GM10266 (cell line): ENCODE results near the gene CCDC187.
"Not testable (repeated sequence)": the region's sequence is repeated elsewhere in the genome, so short reads cannot be mapped to it uniquely, and the experiment has no call there.

Source experiments
- DNase-seq: peaks from one replicate; pipeline ENCODE4 v3.0.0; 2012; ENCODE audit errors: extremely low spot score
- TF ChIP-seq, protein P1 (sequence below): IDR thresholded peaks from 2 replicates; pipeline ENCODE4 v1.5.1; 2012; ENCODE audit warnings: mild to moderate bottlenecking, low read depth; ENCODE audit not compliant: control insufficient read depth, insufficient read depth; ENCODE audit errors: missing control alignments

Gene CCDC187

DNA sequence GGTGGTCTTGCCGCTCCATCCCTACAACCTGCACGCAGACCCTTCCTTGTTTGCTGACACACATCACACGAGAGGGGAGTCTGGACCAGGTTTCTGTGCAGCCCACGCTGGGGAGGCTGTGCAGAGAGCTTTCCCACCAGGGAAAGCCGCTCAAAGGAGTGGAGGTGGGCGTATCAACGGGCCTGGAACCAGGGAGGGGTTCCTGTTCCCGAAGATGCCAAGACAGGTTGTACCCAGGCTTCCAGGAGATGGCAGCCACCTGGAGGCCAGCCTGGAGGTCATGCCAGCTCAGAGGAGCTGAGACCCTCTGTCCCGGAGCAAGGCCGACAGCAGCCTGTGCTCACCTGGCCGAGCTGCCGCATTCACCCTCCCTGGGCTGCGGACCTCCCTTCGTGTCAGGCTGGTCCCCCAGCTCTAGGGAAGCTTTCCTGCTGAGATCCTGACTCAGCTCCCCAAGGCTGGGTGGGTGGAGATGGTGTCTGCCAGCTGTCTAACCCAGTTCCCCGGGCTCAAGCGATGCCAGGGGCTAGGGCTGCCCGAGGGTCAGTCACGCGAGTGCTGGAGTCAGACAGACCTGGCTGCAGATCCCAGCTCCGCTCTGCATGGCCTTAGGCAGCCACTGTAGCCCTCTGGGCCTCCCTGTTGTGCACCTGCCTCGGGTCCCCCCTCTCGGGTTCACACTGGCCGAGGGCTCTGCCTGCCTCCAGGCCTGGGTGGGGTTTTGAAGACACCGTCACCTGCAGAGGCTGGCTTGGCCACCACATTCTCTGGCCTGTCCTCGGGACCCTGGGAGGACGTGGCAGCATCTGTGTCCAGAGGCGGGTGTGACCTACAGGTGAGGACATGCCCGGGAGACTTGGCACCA is 29.7 kb downstream of the CCDC187 start:
- TF ChIP-seq, protein P1, sequence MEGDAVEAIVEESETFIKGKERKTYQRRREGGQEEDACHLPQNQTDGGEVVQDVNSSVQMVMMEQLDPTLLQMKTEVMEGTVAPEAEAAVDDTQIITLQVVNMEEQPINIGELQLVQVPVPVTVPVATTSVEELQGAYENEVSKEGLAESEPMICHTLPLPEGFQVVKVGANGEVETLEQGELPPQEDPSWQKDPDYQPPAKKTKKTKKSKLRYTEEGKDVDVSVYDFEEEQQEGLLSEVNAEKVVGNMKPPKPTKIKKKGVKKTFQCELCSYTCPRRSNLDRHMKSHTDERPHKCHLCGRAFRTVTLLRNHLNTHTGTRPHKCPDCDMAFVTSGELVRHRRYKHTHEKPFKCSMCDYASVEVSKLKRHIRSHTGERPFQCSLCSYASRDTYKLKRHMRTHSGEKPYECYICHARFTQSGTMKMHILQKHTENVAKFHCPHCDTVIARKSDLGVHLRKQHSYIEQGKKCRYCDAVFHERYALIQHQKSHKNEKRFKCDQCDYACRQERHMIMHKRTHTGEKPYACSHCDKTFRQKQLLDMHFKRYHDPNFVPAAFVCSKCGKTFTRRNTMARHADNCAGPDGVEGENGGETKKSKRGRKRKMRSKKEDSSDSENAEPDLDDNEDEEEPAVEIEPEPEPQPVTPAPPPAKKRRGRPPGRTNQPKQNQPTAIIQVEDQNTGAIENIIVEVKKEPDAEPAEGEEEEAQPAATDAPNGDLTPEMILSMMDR, result no peak
- no peak for DNase-seq

DNA sequence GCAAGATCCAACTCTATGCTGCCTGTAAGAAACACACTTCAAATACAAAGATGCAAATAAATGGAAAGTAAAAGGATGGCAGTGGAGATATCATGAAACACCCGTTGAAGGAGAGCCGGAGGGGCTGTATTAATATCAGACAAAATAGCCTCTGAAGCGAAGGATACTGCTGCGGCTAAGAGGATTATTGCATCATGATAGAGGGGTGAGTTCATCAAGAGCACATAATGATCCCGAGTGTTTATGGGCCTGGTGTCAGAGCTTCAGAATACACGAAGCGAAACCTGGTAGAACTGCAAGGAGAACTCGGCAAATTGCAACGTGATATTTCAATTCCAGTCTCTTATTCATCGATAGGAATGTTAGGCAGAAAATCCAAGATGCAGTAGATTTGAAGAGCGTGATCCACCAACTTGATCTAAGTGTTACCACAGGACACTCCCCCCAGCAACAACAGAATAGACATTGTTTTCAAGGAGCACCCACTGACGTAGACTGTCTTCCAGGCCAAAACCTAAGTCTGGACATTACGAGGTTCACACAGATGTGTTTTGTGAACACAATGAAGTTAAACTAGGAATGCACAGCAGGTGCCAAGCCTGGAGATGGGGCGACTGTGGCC is 30.5 kb downstream of the CCDC187 start:
- DNase-seq, result no peak
- TF ChIP-seq, protein P1, result no peak

DNA sequence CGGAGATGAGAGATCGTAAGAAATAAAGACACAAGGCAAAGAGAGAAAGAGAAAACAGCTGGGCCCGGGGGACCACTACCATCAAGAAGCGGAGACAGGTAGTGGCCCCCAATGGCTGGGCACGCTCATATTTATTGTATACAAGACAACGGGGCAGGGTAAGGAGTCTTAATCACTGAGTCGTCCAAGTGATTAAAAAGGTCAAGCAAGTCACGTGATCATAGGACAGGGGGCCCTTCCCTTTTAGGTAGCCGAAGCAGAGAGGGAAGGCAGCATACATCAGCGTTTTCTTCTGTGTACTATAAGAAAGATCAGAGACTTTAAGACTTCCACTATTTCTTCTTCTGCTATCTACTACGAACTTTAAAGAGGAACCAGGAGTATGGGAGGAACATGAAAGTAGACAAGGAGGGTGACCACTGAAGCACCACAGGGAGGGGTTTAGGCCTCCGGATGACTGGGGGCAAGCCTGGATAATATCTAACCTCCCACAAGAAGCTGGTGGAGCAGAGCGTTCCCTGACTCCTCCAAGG is 33.7 kb downstream of the CCDC187 start:
- TF ChIP-seq, protein P1, result no peak
- no peak for DNase-seq

DNA sequence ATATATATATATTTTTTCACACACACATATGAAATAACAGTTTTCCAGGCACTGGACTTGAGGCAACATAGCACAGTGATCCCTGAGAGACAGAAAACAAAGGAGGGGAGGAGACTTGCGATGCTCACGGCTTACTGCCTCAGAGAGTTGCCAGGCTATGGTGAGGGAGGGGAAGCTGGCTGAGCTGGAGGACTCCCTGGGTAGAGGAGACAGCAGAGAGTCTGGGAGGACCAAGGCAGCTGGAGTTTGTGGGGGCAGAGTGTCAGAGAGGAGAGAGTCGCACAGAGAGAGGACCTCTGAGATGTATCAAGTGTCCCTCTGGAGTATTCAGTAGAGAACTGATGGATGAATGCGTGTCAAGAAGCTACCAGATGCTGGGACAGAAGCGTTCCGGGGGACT is 35.2 kb downstream of the CCDC187 start:
- TF ChIP-seq, protein P1, result no peak
- DNase-seq, result no peak

DNA sequence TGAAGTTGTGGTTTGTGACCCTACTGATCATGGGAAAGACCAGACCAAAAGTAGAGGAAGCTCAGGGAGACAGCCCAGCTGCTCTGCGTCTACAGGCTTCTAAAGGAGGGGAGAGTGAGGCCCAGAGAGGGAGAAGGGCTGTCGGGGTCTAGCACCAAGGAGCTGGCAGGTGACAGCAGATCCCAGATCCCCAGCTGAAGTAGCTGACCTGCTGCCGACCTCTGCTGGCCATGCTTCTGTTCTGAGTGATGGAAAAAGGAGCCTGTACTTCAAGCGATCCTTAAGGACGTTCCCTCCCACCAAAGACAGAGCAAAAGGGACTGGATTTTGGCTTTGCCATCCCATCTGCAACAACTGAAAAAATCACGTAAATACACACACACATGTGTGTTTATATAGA is 35.6 kb downstream of the CCDC187 start:
- no peak for DNase-seq
- TF ChIP-seq, protein P1, result peak; percentile 10

DNA sequence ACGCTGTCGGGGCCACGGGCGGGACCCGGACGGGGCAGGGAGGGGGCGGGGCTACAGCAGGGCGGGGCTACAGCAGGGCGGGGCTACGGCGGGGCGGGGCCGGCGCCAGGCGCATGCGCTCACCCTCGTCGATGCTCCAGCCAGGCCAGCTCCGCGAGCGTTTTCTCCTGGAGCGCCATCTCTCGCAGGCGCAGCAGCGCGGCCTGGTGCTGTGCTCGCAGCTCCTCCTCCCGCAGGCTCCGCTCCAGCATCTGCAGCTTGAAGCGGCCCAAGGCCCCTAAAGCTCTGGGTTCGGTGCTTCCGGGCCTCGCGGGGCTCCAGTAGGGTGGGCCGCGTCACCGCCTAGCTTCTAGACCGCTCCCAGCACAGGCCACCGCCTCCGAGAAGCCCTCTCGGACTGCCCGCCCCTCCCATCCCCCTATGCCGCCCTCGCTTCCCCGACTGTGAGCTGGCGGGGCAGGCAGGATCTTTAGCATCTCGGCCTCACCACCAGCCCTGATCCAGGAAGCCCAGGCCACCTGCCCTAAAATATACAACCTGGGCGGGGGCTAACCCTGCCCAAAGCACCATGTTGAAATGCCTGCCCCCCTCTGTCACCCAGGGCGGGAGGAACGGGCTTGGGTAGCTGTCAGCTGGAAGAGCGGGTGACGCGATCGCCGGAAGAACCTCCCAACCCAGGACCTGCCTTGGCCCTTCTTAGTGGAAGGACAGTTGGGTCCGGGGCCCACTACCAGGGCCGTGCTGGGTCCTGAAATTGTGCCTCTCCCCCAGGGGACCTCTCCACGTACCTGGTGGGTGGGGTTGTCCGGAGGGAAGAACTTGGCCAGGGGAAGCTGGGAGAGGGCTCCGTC is 36.4 kb downstream of the CCDC187 start:
- TF ChIP-seq, protein P1, result peak; percentile 54
- peak; percentile 99 for DNase-seq

DNA sequence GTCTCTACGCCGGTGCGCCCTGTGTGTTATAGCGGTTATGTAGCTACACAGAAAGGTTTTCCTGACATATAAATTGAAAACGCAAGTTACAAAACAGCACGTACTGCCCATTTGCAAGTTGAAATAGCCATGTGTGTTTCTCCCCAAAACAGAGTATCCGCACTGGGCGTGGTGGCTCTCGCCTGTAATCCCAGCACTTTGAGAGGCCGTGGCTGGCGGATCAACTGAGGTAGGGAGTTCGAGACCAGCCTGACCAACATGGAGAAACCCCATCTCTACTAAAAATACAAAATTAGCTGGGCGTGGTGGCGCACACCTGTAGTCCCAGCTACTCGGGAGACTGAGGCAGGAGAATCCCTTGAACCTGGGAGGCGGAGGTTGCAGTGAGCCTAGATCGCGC is 37.3 kb downstream of the CCDC187 start:
- not testable (repeated sequence) for DNase-seq
